Omental fat pad (tissue), 4 donors: ENCODE results near the gene SSH3. TPM values are rescaled to one million over a fixed set of nuclear protein-coding genes. Genes with fewer than 3 reads are reported as not detected.
A peak's percentile ranks its signal among the peaks of the same experiment; 100 is the strongest.

ENCODE experiments used
- ATAC-seq: fragments of 150-250 bp; one replicate; pipeline ENCODE4 v1.9.1; 2016; ENCODE audit warnings: mild to moderate bottlenecking, moderate library complexity; ENCODE audit not compliant: low FRiP score
- DNase-seq: peaks from one replicate; pipeline ENCODE4 v3.0.0-alpha.2; 2019; ENCODE audit warnings: low spot score
- total RNA-seq, 4 donors: library from RNA; depleted of rRNA; stranded (reverse); fragments of >200 nt; gene quantifications; one replicate each; pipeline ENCODE4 v1.1.0, GENCODE V29; 2016
- TF ChIP-seq, protein P1 (sequence below), 3 donors: fragments of 450-650 bp; IDR thresholded peaks; one replicate each; pipeline ENCODE4 v1.5.1; 2016 to 2017; ENCODE audit warnings: antibody characterized with exemption in 3 of 3, mild to moderate bottlenecking in 3 of 3, moderate library complexity in 2 of 3

Gene SSH3
- total RNA-seq = 10 to 100 TPM; 22.6 to 44.6 (median 28.3) TPM

DNA sequence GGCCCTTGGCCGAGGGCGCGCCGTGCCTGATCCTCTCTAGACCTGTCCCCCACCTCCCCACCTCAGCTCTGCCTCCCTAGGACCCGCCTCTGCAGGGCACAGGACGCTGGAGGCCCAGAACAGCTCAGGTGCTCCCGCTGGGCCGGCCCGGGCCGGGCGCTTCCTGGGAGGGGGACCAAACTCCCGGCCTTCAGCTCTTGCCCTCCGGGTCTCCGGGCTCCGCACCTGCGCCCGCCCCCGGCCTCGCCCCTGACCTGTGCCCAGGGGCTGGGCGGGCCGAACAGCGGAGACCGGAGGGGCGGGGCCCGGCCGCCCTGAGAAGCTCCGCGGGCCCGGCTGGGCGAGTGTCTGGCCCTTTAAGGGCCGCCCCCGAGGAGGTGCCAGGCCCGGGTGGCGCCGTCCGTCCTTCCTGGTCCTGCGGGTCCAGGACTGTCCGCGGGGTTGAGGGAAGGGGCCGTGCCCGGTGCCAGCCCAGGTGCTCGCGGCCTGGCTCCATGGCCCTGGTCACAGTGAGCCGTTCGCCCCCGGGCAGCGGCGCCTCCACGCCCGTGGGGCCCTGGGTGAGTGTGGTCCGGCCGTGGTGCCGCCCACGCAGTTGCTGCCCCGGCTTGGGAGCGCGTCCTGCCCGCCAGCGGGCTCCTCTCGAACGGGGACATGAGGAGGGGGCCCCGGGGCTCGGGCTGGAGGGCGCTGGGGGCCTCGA lies at the start of gene SSH3:
Gene SSH3 (plus strand): TSS at position 399 of the 703 bp plus-strand sequence. CDS start 96 bp downstream, at position 495.
- DNase-seq (no peak), ATAC-seq (peak; percentile 90)
- TF ChIP-seq, protein P1, sequence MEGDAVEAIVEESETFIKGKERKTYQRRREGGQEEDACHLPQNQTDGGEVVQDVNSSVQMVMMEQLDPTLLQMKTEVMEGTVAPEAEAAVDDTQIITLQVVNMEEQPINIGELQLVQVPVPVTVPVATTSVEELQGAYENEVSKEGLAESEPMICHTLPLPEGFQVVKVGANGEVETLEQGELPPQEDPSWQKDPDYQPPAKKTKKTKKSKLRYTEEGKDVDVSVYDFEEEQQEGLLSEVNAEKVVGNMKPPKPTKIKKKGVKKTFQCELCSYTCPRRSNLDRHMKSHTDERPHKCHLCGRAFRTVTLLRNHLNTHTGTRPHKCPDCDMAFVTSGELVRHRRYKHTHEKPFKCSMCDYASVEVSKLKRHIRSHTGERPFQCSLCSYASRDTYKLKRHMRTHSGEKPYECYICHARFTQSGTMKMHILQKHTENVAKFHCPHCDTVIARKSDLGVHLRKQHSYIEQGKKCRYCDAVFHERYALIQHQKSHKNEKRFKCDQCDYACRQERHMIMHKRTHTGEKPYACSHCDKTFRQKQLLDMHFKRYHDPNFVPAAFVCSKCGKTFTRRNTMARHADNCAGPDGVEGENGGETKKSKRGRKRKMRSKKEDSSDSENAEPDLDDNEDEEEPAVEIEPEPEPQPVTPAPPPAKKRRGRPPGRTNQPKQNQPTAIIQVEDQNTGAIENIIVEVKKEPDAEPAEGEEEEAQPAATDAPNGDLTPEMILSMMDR (IDR thresholded peaks at IDR 0.05) = no peak

GRCh38 chr11:67253872-67254624 lies 49.3 kb upstream of the SSH3 start:
- DNase-seq (no peak), ATAC-seq (no peak)
- TF ChIP-seq, protein P1 (IDR thresholded peaks at IDR 0.05) = no peak

GRCh38 chr11:67254798-67255197 lies 48.5 kb upstream of the SSH3 start:
- ATAC-seq (no peak), DNase-seq (no peak)
- TF ChIP-seq, protein P1 (IDR thresholded peaks at IDR 0.05) = no peak

DNA sequence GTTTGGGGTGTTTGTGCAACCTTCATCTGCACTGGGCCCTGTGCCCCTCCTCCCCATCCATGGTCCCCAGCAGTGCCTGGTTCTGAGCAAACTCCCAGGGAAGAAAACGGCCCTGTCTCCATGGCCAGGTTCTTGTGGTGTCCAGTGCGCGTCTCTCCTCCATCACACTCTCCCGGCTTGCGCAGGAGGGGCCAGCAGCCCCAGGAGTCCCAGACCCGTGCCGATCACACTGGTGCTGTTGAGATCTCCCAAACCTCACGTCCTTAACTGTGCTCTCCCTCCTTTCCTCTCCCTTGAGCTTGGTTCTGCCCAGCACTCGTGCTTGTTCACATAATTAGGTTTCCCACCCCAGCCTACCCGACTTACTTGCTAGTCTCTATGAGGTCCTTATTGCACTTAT lies 48.0 kb upstream of the SSH3 start:
- TF ChIP-seq, protein P1 (IDR thresholded peaks at IDR 0.05) = no peak
- ATAC-seq = no peak
- no peak for DNase-seq

DNA sequence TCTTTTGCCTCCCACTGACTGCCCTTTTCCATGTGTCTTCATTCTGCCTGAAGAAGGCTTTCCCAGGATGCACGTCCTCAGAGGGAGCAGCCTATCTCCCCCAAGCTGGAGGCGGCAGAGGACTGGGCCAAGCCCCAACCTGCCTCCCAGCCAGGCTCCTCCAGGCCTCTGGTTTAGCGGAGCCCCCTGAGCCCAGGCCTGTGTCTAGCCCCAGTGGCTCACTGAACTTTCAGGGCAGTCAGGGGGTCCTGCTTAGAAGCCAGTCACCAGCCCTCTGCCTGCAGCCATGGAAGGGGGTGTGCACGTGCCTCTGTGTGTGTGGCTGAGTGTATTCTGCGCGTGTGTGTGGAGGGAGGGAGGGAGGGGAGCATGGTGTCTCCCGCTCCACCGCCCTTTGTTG lies 47.5 kb upstream of the SSH3 start:
- DNase-seq = no peak
- ATAC-seq = no peak
- TF ChIP-seq, protein P1 (IDR thresholded peaks at IDR 0.05) = no peak

GRCh38 chr11:67256477-67257135 lies 46.7 kb upstream of the SSH3 start:
- ATAC-seq (no peak), DNase-seq (no peak)
- TF ChIP-seq, protein P1 (IDR thresholded peaks at IDR 0.05) = no peak
